H9 (cell line): Measurements from ENCODE around the gene KIAA1328. TPM values are rescaled to one million over a fixed set of nuclear protein-coding genes. Genes with fewer than 3 reads are reported as not detected.

Experiments used
- DNase-seq: peaks from one replicate; pipeline ENCODE4 v3.0.0-alpha.2; 2017
- H2AFZ ChIP-seq: one replicate; pipeline ENCODE4 v1.6.1; 2013; ENCODE audit warnings: mild to moderate bottlenecking, low read length, control low read depth, moderate library complexity
- H2AK5ac ChIP-seq: 2 replicates; pipeline ENCODE4 v1.6.1; 2013; ENCODE audit warnings: low read length, control low read depth, mixed read lengths; ENCODE audit not compliant: insufficient read length
- H2BK120ac ChIP-seq: one replicate; pipeline ENCODE4 v1.6.1; 2013; ENCODE audit warnings: low read depth, mild to moderate bottlenecking, low read length, control low read depth, inconsistent platforms; ENCODE audit not compliant: poor library complexity, severe bottlenecking
- H2BK12ac ChIP-seq: 2 replicates; pipeline ENCODE4 v1.6.1; 2013; ENCODE audit warnings: low read length, control low read depth, mixed read lengths, low read depth; ENCODE audit not compliant: insufficient read length
- H2BK15ac ChIP-seq: 2 replicates; pipeline ENCODE4 v1.6.1; 2013; ENCODE audit warnings: low read depth, low read length, control low read depth
- H2BK20ac ChIP-seq: one replicate; pipeline ENCODE4 v1.6.1; 2013; ENCODE audit warnings: low read depth, mild to moderate bottlenecking, low read length, control low read depth, inconsistent platforms; ENCODE audit not compliant: poor library complexity, severe bottlenecking
- H2BK5ac ChIP-seq: 2 replicates; pipeline ENCODE4 v1.6.1; 2013; ENCODE audit warnings: low read length, control low read depth, mixed read lengths; ENCODE audit not compliant: insufficient read length
- H3K14ac ChIP-seq: 2 replicates; pipeline ENCODE4 v1.6.1; 2013; ENCODE audit warnings: low read length, control low read depth; ENCODE audit not compliant: insufficient read depth
- H3K18ac ChIP-seq: 2 replicates; pipeline ENCODE4 v1.6.1; 2013; ENCODE audit warnings: low read depth, mild to moderate bottlenecking, mixed read lengths, low read length, control low read depth; ENCODE audit not compliant: insufficient read length
- H3K23ac ChIP-seq: 2 replicates; pipeline ENCODE4 v1.6.1; 2013; ENCODE audit warnings: low read length, control low read depth, mixed read lengths, low read depth; ENCODE audit not compliant: insufficient read length
- H3K23me2 ChIP-seq: 2 replicates; pipeline ENCODE4 v1.6.1; 2013; ENCODE audit warnings: low read depth, mild to moderate bottlenecking, mixed read lengths, low read length, control low read depth; ENCODE audit not compliant: insufficient read length, poor library complexity, severe bottlenecking
- H3K27ac ChIP-seq: 2 replicates; pipeline ENCODE4 v1.5.1; 2013; ENCODE audit warnings: low read length, control low read depth, mixed read lengths, low read depth; ENCODE audit not compliant: insufficient read length
- H3K27me3 ChIP-seq: 2 replicates; pipeline ENCODE4 v1.6.1; 2013; ENCODE audit warnings: low read length, control low read depth, inconsistent platforms; ENCODE audit not compliant: insufficient read depth
- H3K4ac ChIP-seq: 2 replicates; pipeline ENCODE4 v1.6.1; 2013; ENCODE audit warnings: low read depth, mild to moderate bottlenecking, control low read depth, inconsistent platforms, low read length, moderate library complexity
- H3K4me1 ChIP-seq: 2 replicates; pipeline ENCODE4 v1.6.1; 2013; ENCODE audit warnings: low read length, control low read depth, inconsistent platforms; ENCODE audit not compliant: insufficient read depth
- H3K4me2 ChIP-seq: 2 replicates; pipeline ENCODE4 v1.6.1; 2013; ENCODE audit warnings: low read length, control low read depth, mixed read lengths; ENCODE audit not compliant: insufficient read length, insufficient read depth
- H3K56ac ChIP-seq: 2 replicates; pipeline ENCODE4 v1.6.1; 2013; ENCODE audit warnings: low read depth, mild to moderate bottlenecking, mixed read lengths, low read length, control low read depth; ENCODE audit not compliant: insufficient read length
- H3K79me1 ChIP-seq: 2 replicates; pipeline ENCODE4 v1.6.1; 2013; ENCODE audit warnings: low read depth, mild to moderate bottlenecking, moderate library complexity, low read length, control low read depth, inconsistent platforms; ENCODE audit not compliant: insufficient read depth, poor library complexity, severe bottlenecking
- H3K79me2 ChIP-seq: 2 replicates; pipeline ENCODE4 v1.6.1; 2013; ENCODE audit warnings: low read length, control low read depth, inconsistent platforms; ENCODE audit not compliant: insufficient read depth
- H3K9ac ChIP-seq: 2 replicates; pipeline ENCODE4 v1.6.1; 2013; ENCODE audit warnings: low read length, control low read depth, mixed read lengths; ENCODE audit not compliant: insufficient read length; ENCODE audit errors: extremely low read depth
- H3K9me3 ChIP-seq: one replicate; pipeline ENCODE4 v1.6.1; 2013; ENCODE audit warnings: low read depth, low read length, inconsistent platforms; ENCODE audit not compliant: control insufficient read depth
- H3T11ph ChIP-seq: one replicate; pipeline ENCODE4 v1.6.1; 2013; ENCODE audit warnings: mild to moderate bottlenecking, low read length, control low read depth, inconsistent platforms
- H4K20me1 ChIP-seq: one replicate; pipeline ENCODE4 v1.6.1; 2013; ENCODE audit not compliant: control insufficient read depth, insufficient read length, insufficient read depth
- H4K5ac ChIP-seq: 2 replicates; pipeline ENCODE4 v1.6.1; 2013; ENCODE audit warnings: low read depth, mild to moderate bottlenecking, mixed read lengths, low read length, control low read depth; ENCODE audit not compliant: insufficient read length
- H4K8ac ChIP-seq: replicated peaks from 2 replicates; pipeline ENCODE4 v1.6.1; 2013; ENCODE audit warnings: low read length, control low read depth, mixed read lengths, low read depth; ENCODE audit not compliant: insufficient read length
- H4K91ac ChIP-seq: 2 replicates; pipeline ENCODE4 v1.6.1; 2013; ENCODE audit warnings: low read depth, mild to moderate bottlenecking, moderate library complexity, mixed read lengths, low read length, control low read depth; ENCODE audit not compliant: insufficient read length
- H3K27ac Mint-ChIP-seq, 3 experiments: 2 replicates in 2 of 3; 3 replicates in 1 of 3; pipeline ENCODE4 v1.8.0; 2020 to 2021; ENCODE audit warnings: mixed read lengths in 3 of 3, mild to moderate bottlenecking in 1 of 3, moderate library complexity in 1 of 3
- H3K27me3 Mint-ChIP-seq: 2 replicates; pipeline ENCODE4 v1.8.0; 2021; ENCODE audit warnings: low read depth, mild to moderate bottlenecking, moderate library complexity, mixed read lengths
- H3K36me3 Mint-ChIP-seq, 3 experiments: 2 replicates in 2 of 3; 3 replicates in 1 of 3; pipeline ENCODE4 v1.8.0; 2020 to 2021; ENCODE audit warnings: low read depth in 3 of 3, mixed read lengths in 3 of 3; ENCODE audit not compliant: insufficient read depth in 1 of 3
- H3K4me1 Mint-ChIP-seq, 2 experiments: 2 replicates each; pipeline ENCODE4 v1.8.0; 2020; ENCODE audit warnings: mixed read lengths in 2 of 2
- H3K4me3 Mint-ChIP-seq, 2 experiments: 2 replicates in 1 of 2; 3 replicates in 1 of 2; pipeline ENCODE4 v1.8.0; 2020 to 2021; ENCODE audit warnings: mild to moderate bottlenecking in 2 of 2, mixed read lengths in 2 of 2, moderate library complexity in 1 of 2
- H3K9me3 Mint-ChIP-seq, 2 experiments: 2 replicates in 1 of 2; 3 replicates in 1 of 2; pipeline ENCODE4 v1.8.0; 2020; ENCODE audit warnings: mild to moderate bottlenecking in 2 of 2, mixed read lengths in 2 of 2, moderate library complexity in 1 of 2
- CTCF ChIP-seq: fragments of 200-600 bp; sonication (generic); conservative IDR thresholded peaks from 3 replicates; pipeline ENCODE4 v1.8.0; 2021; ENCODE audit warnings: antibody characterized with exemption, mild to moderate bottlenecking
- WGBS: extraction: QIAGEN DNeasy Blood & Tissue Kit; methylation state at CpG from one replicate; pipeline ENCODE4 v1.1.7; 2013; ENCODE audit warnings: missing lambda C conversion rate, low lambda C conversion rate, mixed read lengths; ENCODE audit not compliant: insufficient read length; ENCODE audit errors: extremely low coverage; 5-methylcytosine and 5-hydroxymethylcytosine counted together
- total RNA-seq: library from RNA; stranded (reverse); gene quantifications from 2 replicates; pipeline ENCODE4 v1.2.1, GENCODE V29; 2021

KIAA1328 gene
- total RNA-seq, 1 experiment from 2014 or later, result 4.9 TPM

GRCh38 chr18:37261246-37261840 is 432.4 kb downstream of the KIAA1328 start:
- no peak overlapping the region for H2BK12ac ChIP-seq
- no peak overlapping the region for H2BK120ac ChIP-seq
- no peak overlapping the region for H2BK5ac ChIP-seq
- TF ChIP-seq CTCF, result no peak
- no peak overlapping the region for H3K27ac ChIP-seq
- H3K18ac ChIP-seq, result no peak overlapping the region
- no peak overlapping the region for H3K9ac ChIP-seq
- WGBS, result no CpG with 5 or more reads among the region's 11 CpGs
- no peak overlapping the region for H3K23ac ChIP-seq
- no peak overlapping the region for H2AFZ ChIP-seq
- Mint-ChIP-seq H3K36me3 (no peaks in the 10 kb centered on the region; a peak in 1 of 7 replicates), H3K4me3 (no peak overlapping the region), H3K4me1 (peaks cover 0 to 7% of the 10 kb centered on the region in 2 experiments; a peak in 2 of 4 replicates), H3K27ac (no peak overlapping the region), H3K27me3 (peaks cover 28% of the 10 kb centered on the region), H3K9me3 (peaks cover 0 to 2% of the 10 kb centered on the region in 2 experiments; a peak in 2 of 5 replicates)
- H3K79me1 ChIP-seq, result no peaks in the 10 kb centered on the region
- no peaks in the 10 kb centered on the region for H3K79me2 ChIP-seq
- no peak overlapping the region for H3K56ac ChIP-seq
- H3K9me3 ChIP-seq, result no peaks in the 10 kb centered on the region
- H3K23me2 ChIP-seq, result no peaks in the 10 kb centered on the region
- no peak overlapping the region for H3K4me2 ChIP-seq
- H3K27me3 ChIP-seq, result no peaks in the 10 kb centered on the region
- H2AK5ac ChIP-seq, result no peak overlapping the region
- H3T11ph ChIP-seq, result no peak overlapping the region
- no peak overlapping the region for H4K91ac ChIP-seq
- no peaks in the 10 kb centered on the region for H4K20me1 ChIP-seq
- no peak overlapping the region for H4K8ac ChIP-seq
- no peaks in the 10 kb centered on the region for H3K4me1 ChIP-seq
- no peak overlapping the region for H2BK20ac ChIP-seq
- no peak for DNase-seq
- no peak overlapping the region for H4K5ac ChIP-seq
- no peak overlapping the region; the same call in 1 of the 2 replicates for H3K14ac ChIP-seq
- H3K4ac ChIP-seq, result no peak overlapping the region
- H2BK15ac ChIP-seq, result no peak overlapping the region
